ENCODE data around the gene INPP5A.

DNA sequence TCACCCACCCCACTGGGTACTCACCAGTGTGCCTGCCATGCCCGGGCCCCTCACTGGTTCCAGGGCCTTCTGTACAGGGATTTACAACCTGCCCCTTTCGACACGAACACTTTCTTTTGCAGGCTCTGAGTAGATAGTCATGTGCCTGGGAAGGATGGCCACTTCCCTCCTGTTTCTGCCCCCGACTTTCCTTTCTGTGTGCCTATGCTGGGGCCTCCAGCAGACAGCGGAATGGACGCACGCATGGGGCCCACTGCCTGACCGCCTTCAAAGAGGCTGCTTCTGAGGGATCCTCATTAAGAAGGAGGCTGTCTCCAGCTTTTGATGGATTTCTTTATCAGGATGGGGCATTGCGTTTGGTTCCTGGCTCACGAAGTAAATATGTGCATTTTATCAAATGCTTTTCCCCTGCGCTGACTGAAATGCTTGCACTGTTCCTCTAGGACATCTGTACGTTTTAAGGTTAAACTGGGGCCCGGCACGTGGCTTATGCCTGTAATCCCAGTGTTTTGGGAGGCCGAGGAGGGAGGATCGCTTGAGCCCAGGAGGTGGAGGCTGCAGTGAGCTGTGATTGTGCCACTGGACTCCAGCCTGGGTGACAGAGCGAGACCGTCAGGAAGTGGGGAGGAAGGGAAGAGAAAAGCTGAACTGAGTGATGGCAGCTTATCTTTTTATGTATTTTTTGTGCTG is 277.7 kb downstream of the INPP5A start:
- TF ChIP-seq, protein P1, sequence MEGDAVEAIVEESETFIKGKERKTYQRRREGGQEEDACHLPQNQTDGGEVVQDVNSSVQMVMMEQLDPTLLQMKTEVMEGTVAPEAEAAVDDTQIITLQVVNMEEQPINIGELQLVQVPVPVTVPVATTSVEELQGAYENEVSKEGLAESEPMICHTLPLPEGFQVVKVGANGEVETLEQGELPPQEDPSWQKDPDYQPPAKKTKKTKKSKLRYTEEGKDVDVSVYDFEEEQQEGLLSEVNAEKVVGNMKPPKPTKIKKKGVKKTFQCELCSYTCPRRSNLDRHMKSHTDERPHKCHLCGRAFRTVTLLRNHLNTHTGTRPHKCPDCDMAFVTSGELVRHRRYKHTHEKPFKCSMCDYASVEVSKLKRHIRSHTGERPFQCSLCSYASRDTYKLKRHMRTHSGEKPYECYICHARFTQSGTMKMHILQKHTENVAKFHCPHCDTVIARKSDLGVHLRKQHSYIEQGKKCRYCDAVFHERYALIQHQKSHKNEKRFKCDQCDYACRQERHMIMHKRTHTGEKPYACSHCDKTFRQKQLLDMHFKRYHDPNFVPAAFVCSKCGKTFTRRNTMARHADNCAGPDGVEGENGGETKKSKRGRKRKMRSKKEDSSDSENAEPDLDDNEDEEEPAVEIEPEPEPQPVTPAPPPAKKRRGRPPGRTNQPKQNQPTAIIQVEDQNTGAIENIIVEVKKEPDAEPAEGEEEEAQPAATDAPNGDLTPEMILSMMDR (conservative IDR thresholded peaks at IDR 0.05; ENCODE audit: low read length), result no peak
- no peak for TF ChIP-seq EZH2phosphoT487 (IDR thresholded peaks at IDR 0.05; ENCODE audit: borderline replicate concordance)

Measured in Loucy (cell line).